HepG2 (cell line): ENCODE results near the gene GPATCH4. TPM values are rescaled to one million over a fixed set of nuclear protein-coding genes. Genes with fewer than 3 reads are reported as not detected.

Experiments used
- BRCA1 ChIP-seq: sonication (generic); formaldehyde crosslinking; IDR thresholded peaks from 2 replicates; pipeline ENCODE4 v1.4.0; 2020; ENCODE audit warnings: missing genetic modification reagents
- CAMTA2 ChIP-seq: sonication (generic); formaldehyde crosslinking; IDR thresholded peaks from 2 replicates; pipeline ENCODE4 v1.4.0; 2020; ENCODE audit warnings: mild to moderate bottlenecking, missing genetic modification reagents, borderline replicate concordance
- CC2D1A ChIP-seq: sonication (generic); formaldehyde crosslinking; IDR thresholded peaks from 2 replicates; pipeline ENCODE4 v1.8.1; 2023; ENCODE audit warnings: mild to moderate bottlenecking, missing genetic modification reagents
- CEBPG ChIP-seq: IDR thresholded peaks from 2 replicates; pipeline ENCODE4 v1.6.1; 2016
- DDIT3 ChIP-seq: sonication (generic); formaldehyde crosslinking; IDR thresholded peaks from 2 replicates; pipeline ENCODE4 v1.4.0; 2020; ENCODE audit warnings: mild to moderate bottlenecking, missing genetic modification reagents
- NCOR1 ChIP-seq: fragments of 200-600 bp; sonication (generic); IDR thresholded peaks from 2 replicates; pipeline ENCODE4 v1.7.0; 2017; ENCODE audit warnings: antibody characterized with exemption, low read length, borderline replicate concordance
- PLSCR1 ChIP-seq: sonication (generic); formaldehyde crosslinking; IDR thresholded peaks from 2 replicates; pipeline ENCODE4 v1.5.0; 2020; ENCODE audit warnings: missing genetic modification reagents, mild to moderate bottlenecking, borderline replicate concordance
- SRF ChIP-seq: IDR thresholded peaks from 2 replicates; pipeline ENCODE4 v1.6.1; 2011; ENCODE audit warnings: mild to moderate bottlenecking, low read depth, low read length, moderate library complexity
- TAF1 ChIP-seq: sonication (generic); formaldehyde crosslinking; IDR thresholded peaks from 2 replicates; pipeline ENCODE4 v1.4.0; 2020; ENCODE audit warnings: missing genetic modification reagents
- ZBTB1 ChIP-seq: sonication (generic); formaldehyde crosslinking; IDR thresholded peaks from 2 replicates; pipeline ENCODE4 v1.4.0; 2020; ENCODE audit warnings: missing genetic modification reagents, borderline replicate concordance
- ZKSCAN5 ChIP-seq: sonication (generic); formaldehyde crosslinking; IDR thresholded peaks from 2 replicates; pipeline ENCODE4 v1.5.1; 2020; ENCODE audit warnings: mild to moderate bottlenecking, missing genetic modification reagents
- ZNF18 ChIP-seq: sonication (generic); formaldehyde crosslinking; IDR thresholded peaks from 2 replicates; pipeline ENCODE4 v1.8.0; 2022; ENCODE audit warnings: mild to moderate bottlenecking, missing genetic modification reagents; ENCODE audit not compliant: insufficient replicate concordance
- polyA plus RNA-seq, 8 experiments: library from polyadenylated mRNA; depleted of rRNA in 3 of 8; stranded (reverse) in 7 of 8; unstranded in 1 of 8; fragments of >200 nt; fragmentation: Illumina TruSeq in 4 of 8; extraction: Trizol in 4 of 8; gene quantifications; 2 replicates each; pipeline versions ENCODE4 v1.2.1 to v1.2.3, GENCODE V29; 2011 to 2016; ENCODE audit warnings: low read depth in 4 of 8, missing spikeins in 1 of 8, mixed read lengths in 1 of 8; ENCODE audit not compliant: insufficient read depth in 1 of 8
- total RNA-seq, 5 experiments: library from RNA; depleted of rRNA; stranded (reverse); fragments of >200 nt; fragmentation: Illumina TruSeq; extraction: Trizol; gene quantifications; 2 replicates each; pipeline ENCODE4 v1.2.3, GENCODE V29; 2016; ENCODE audit warnings: low read depth in 1 of 5
- TF ChIP-seq, protein P1 (sequence below): sonication (generic); formaldehyde crosslinking; IDR thresholded peaks from 2 replicates; pipeline ENCODE4 v1.4.0; 2020; ENCODE audit warnings: low read depth, missing genetic modification reagents
- TF ChIP-seq, protein P2 (sequence below): sonication (generic); formaldehyde crosslinking; conservative IDR thresholded peaks from 2 replicates; pipeline ENCODE4 v1.8.1; 2023; ENCODE audit warnings: missing genetic modification reagents
- TF ChIP-seq, protein P3 (sequence below): IDR thresholded peaks from 2 replicates; pipeline ENCODE4 v1.6.1; 2018; ENCODE audit warnings: missing genetic modification reagents
- TF ChIP-seq, protein P4 (sequence below): IDR thresholded peaks from 2 replicates; pipeline ENCODE4 v1.6.1; 2018; ENCODE audit warnings: missing genetic modification reagents, mild to moderate bottlenecking, missing compliant biosample characterization

GPATCH4 gene
- total and polyA plus RNA-seq, 2 of the 13 experiments (the other 11 are each of a cell fraction or from before 2014, with no cell fraction given) = 19.2 to 37.9 TPM

DNA sequence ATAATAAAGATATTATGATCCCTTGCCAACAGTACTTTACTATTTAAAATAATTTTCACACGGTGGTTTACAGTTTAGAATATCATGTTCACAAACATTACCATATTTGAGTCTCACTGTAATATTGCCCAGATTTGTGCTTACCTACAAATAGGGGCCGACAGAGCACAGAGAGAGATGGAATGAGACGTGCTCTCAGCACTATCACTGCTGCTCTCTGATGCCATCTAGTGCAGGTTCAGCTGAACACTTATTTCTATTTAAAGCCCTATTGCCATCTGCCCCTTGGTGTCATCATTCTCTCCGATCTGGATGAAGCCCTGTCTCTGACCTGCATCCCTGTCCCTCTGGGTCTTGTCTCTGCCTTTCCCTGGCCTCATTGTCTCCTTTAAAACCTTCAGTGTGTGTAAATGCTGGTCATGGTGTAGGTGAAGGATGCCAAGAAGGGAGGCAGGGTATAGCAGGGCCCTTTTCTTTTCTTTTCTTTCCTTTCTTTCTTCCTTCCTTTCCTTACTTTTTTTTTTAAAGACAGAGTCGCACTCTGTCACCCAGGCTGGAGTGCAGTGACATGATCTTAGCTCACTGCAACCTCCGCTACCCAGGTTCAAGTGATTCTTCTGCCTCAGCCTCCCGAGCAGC lies 6.9 kb upstream of the GPATCH4 start (continued):
- TF ChIP-seq CC2D1A = no peak
- no peak for TF ChIP-seq ZBTB1
- no peak for TF ChIP-seq TAF1 (CRISPR knock-in tag)
- TF ChIP-seq, protein P1, sequence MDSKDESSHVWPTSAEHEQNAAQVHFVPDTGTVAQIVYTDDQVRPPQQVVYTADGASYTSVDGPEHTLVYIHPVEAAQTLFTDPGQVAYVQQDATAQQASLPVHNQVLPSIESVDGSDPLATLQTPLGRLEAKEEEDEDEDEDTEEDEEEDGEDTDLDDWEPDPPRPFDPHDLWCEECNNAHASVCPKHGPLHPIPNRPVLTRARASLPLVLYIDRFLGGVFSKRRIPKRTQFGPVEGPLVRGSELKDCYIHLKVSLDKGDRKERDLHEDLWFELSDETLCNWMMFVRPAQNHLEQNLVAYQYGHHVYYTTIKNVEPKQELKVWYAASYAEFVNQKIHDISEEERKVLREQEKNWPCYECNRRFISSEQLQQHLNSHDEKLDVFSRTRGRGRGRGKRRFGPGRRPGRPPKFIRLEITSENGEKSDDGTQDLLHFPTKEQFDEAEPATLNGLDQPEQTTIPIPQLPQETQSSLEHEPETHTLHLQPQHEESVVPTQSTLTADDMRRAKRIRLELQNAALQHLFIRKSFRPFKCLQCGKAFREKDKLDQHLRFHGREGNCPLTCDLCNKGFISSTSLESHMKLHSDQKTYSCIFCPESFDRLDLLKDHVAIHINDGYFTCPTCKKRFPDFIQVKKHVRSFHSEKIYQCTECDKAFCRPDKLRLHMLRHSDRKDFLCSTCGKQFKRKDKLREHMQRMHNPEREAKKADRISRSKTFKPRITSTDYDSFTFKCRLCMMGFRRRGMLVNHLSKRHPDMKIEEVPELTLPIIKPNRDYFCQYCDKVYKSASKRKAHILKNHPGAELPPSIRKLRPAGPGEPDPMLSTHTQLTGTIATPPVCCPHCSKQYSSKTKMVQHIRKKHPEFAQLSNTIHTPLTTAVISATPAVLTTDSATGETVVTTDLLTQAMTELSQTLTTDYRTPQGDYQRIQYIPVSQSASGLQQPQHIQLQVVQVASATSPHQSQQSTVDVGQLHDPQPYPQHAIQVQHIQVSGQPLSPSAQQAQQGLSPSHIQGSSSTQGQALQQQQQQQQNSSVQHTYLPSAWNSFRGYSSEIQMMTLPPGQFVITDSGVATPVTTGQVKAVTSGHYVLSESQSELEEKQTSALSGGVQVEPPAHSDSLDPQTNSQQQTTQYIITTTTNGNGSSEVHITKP (CRISPR knock-in tag) = no peak
- no peak for TF ChIP-seq PLSCR1
- TF ChIP-seq BRCA1 (CRISPR knock-in tag) = no peak
- TF ChIP-seq DDIT3 (CRISPR knock-in tag) = no peak
- no peak for TF ChIP-seq ZKSCAN5 (CRISPR knock-in tag)
- no peak for TF ChIP-seq NCOR1
- TF ChIP-seq ZNF18 (CRISPR knock-in tag) = no peak
- TF ChIP-seq, protein P2, sequence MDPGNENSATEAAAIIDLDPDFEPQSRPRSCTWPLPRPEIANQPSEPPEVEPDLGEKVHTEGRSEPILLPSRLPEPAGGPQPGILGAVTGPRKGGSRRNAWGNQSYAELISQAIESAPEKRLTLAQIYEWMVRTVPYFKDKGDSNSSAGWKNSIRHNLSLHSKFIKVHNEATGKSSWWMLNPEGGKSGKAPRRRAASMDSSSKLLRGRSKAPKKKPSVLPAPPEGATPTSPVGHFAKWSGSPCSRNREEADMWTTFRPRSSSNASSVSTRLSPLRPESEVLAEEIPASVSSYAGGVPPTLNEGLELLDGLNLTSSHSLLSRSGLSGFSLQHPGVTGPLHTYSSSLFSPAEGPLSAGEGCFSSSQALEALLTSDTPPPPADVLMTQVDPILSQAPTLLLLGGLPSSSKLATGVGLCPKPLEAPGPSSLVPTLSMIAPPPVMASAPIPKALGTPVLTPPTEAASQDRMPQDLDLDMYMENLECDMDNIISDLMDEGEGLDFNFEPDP (CRISPR knock-in tag) = no peak
- TF ChIP-seq, protein P3, sequence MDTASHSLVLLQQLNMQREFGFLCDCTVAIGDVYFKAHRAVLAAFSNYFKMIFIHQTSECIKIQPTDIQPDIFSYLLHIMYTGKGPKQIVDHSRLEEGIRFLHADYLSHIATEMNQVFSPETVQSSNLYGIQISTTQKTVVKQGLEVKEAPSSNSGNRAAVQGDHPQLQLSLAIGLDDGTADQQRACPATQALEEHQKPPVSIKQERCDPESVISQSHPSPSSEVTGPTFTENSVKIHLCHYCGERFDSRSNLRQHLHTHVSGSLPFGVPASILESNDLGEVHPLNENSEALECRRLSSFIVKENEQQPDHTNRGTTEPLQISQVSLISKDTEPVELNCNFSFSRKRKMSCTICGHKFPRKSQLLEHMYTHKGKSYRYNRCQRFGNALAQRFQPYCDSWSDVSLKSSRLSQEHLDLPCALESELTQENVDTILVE (CRISPR knock-in tag) = no peak
- TF ChIP-seq SRF = 0 out of 2 replicates have a peak, but pooled peaks have one; percentile 8
- 0 out of 2 replicates have a peak, but pooled peaks have one; percentile 31 for TF ChIP-seq CEBPG
- TF ChIP-seq, protein P4, sequence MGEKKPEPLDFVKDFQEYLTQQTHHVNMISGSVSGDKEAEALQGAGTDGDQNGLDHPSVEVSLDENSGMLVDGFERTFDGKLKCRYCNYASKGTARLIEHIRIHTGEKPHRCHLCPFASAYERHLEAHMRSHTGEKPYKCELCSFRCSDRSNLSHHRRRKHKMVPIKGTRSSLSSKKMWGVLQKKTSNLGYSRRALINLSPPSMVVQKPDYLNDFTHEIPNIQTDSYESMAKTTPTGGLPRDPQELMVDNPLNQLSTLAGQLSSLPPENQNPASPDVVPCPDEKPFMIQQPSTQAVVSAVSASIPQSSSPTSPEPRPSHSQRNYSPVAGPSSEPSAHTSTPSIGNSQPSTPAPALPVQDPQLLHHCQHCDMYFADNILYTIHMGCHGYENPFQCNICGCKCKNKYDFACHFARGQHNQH (CRISPR knock-in tag) = no peak
- TF ChIP-seq CAMTA2 (CRISPR knock-in tag) = no peak
